ENCODE measurements around the gene IL1RN.

Gene IL1RN

GRCh38 chr2:113178069-113178746, 50.8 kb downstream of the IL1RN start:
- DNase-seq (ENCODE audit: low spot score in 2 of 2) (no peak), ATAC-seq (replicated peaks; ENCODE audit: extremely low read depth, poor library complexity, severe bottlenecking) (no peak)
- peak overlapping the region; percentile 82 for H3K4me3 Mint-ChIP-seq
- H3K4me1 Mint-ChIP-seq: peaks cover 90% of the 10 kb centered on the region
- no peaks in the 10 kb centered on the region for H3K9me3 Mint-ChIP-seq
- H3K27me3 Mint-ChIP-seq: no peaks in the 10 kb centered on the region
- peaks cover 42% of the 10 kb centered on the region for H3K36me3 Mint-ChIP-seq (ENCODE audit: insufficient read depth)
- peak overlapping the region; percentile 89 for H3K27ac Mint-ChIP-seq (ENCODE audit: low read depth)

- no peaks in the 10 kb centered on the region for H3K9me3 Mint-ChIP-seq
- no peak for ATAC-seq (replicated peaks; ENCODE audit: extremely low read depth, poor library complexity, severe bottlenecking)
- H3K4me1 Mint-ChIP-seq: peaks cover 90% of the 10 kb centered on the region
- peak overlapping the region; percentile 82 for H3K4me3 Mint-ChIP-seq
- no peaks in the 10 kb centered on the region for H3K27me3 Mint-ChIP-seq
- peaks cover 42% of the 10 kb centered on the region for H3K36me3 Mint-ChIP-seq (ENCODE audit: insufficient read depth)
- DNase-seq (ENCODE audit: low spot score in 2 of 2): no peak
- H3K27ac Mint-ChIP-seq (ENCODE audit: low read depth): peak overlapping the region; percentile 89
Observed at GRCh38 chr2:113178891-113179290, 51.5 kb downstream of the IL1RN start.

GRCh38 chr2:113179446-113180045, 52.1 kb downstream of the IL1RN start:
- DNase-seq (ENCODE audit: low spot score in 2 of 2): no peak
- Mint-ChIP-seq H3K27ac (ENCODE audit: low read depth) (peak overlapping the region; percentile 89), H3K27me3 (no peaks in the 10 kb centered on the region), H3K4me1 (peaks cover 87% of the 10 kb centered on the region), H3K4me3 (peak overlapping the region; percentile 82), H3K9me3 (no peaks in the 10 kb centered on the region), H3K36me3 (ENCODE audit: insufficient read depth) (peaks cover 40% of the 10 kb centered on the region)
- ATAC-seq (replicated peaks; ENCODE audit: extremely low read depth, poor library complexity, severe bottlenecking): no peak

- Mint-ChIP-seq H3K27ac (ENCODE audit: low read depth) (peak overlapping the region; percentile 85), H3K36me3 (ENCODE audit: insufficient read depth) (peaks cover 40% of the 10 kb centered on the region), H3K9me3 (no peaks in the 10 kb centered on the region), H3K4me3 (peak overlapping the region; percentile 82), H3K27me3 (no peaks in the 10 kb centered on the region), H3K4me1 (peaks cover 89% of the 10 kb centered on the region)
- DNase-seq (ENCODE audit: low spot score in 2 of 2) (no peak), ATAC-seq (replicated peaks; ENCODE audit: extremely low read depth, poor library complexity, severe bottlenecking) (no peak)
Observed at GRCh38 chr2:113180131-113180946, 52.9 kb downstream of the IL1RN start.

GRCh38 chr2:113181258-113182051, 54.1 kb downstream of the IL1RN start:
- Mint-ChIP-seq H3K27me3 (no peaks in the 10 kb centered on the region), H3K27ac (ENCODE audit: low read depth) (peak overlapping the region; percentile 85), H3K4me1 (peaks cover 97% of the 10 kb centered on the region), H3K36me3 (ENCODE audit: insufficient read depth) (peaks cover 47% of the 10 kb centered on the region), H3K4me3 (peak overlapping the region; percentile 82), H3K9me3 (no peaks in the 10 kb centered on the region)
- no peak for DNase-seq (ENCODE audit: low spot score in 2 of 2)
- ATAC-seq (replicated peaks; ENCODE audit: extremely low read depth, poor library complexity, severe bottlenecking): peak; percentile 25

- Mint-ChIP-seq H3K27me3 (no peaks in the 10 kb centered on the region), H3K27ac (ENCODE audit: low read depth) (peak overlapping the region; percentile 35), H3K36me3 (ENCODE audit: insufficient read depth) (peaks cover 47% of the 10 kb centered on the region), H3K9me3 (no peaks in the 10 kb centered on the region), H3K4me1 (peaks cover 97% of the 10 kb centered on the region), H3K4me3 (peak overlapping the region; percentile 27)
- no peak for DNase-seq (ENCODE audit: low spot score in 2 of 2)
- no peak for ATAC-seq (replicated peaks; ENCODE audit: extremely low read depth, poor library complexity, severe bottlenecking)
Observed at GRCh38 chr2:113182471-113183260, 55.3 kb downstream of the IL1RN start.

GRCh38 chr2:113183264-113183663, 55.9 kb downstream of the IL1RN start:
- ATAC-seq (replicated peaks; ENCODE audit: extremely low read depth, poor library complexity, severe bottlenecking): no peak
- Mint-ChIP-seq H3K36me3 (ENCODE audit: insufficient read depth) (peaks cover 48% of the 10 kb centered on the region), H3K4me1 (peaks cover 95% of the 10 kb centered on the region), H3K27ac (ENCODE audit: low read depth) (peak overlapping the region; percentile 35), H3K27me3 (no peaks in the 10 kb centered on the region), H3K4me3 (peak overlapping the region; percentile 27), H3K9me3 (no peaks in the 10 kb centered on the region)
- DNase-seq (ENCODE audit: low spot score in 2 of 2): no peak

All from central memory CD8-positive, alpha-beta T cell (primary cell).